OCI-LY7 (cell line): ENCODE data around the gene NPFF.

Experiments used
- CTCF ChIP-seq: fragments of 200-600 bp; sonication (generic); conservative IDR thresholded peaks from 2 replicates; pipeline ENCODE4 v1.5.1; 2014; ENCODE audit warnings: mild to moderate bottlenecking, antibody characterized with exemption, low read length, moderate library complexity, mixed read lengths
- EZH2phosphoT487 ChIP-seq: fragments of 200-600 bp; sonication (generic); IDR thresholded peaks from 2 replicates; pipeline ENCODE4 v1.6.1; 2018; ENCODE audit warnings: low read depth, borderline replicate concordance, mild to moderate bottlenecking, mixed run types, antibody characterized with exemption, low read length, moderate library complexity, mixed read lengths

GRCh38 chr12:53472056-53472582 is 35.2 kb downstream of the NPFF start:
- no peak for TF ChIP-seq CTCF
- no peak for TF ChIP-seq EZH2phosphoT487
